Activated gamma-delta T cell treated with anti-CD3 and anti-CD28 coated beads, Interleukin-2, amount 50 U/mL, for 16 hours (primary cell): ENCODE data around the gene SH2B3.

Experiments used
- DNase-seq: peaks from one replicate; pipeline ENCODE4 v3.0.0-alpha.2; 2020; ENCODE audit warnings: low read depth

The SH2B3 gene

GRCh38 chr12:111409780-111410430 lies 4.2 kb downstream of the SH2B3 start:
- no peak for DNase-seq

DNA sequence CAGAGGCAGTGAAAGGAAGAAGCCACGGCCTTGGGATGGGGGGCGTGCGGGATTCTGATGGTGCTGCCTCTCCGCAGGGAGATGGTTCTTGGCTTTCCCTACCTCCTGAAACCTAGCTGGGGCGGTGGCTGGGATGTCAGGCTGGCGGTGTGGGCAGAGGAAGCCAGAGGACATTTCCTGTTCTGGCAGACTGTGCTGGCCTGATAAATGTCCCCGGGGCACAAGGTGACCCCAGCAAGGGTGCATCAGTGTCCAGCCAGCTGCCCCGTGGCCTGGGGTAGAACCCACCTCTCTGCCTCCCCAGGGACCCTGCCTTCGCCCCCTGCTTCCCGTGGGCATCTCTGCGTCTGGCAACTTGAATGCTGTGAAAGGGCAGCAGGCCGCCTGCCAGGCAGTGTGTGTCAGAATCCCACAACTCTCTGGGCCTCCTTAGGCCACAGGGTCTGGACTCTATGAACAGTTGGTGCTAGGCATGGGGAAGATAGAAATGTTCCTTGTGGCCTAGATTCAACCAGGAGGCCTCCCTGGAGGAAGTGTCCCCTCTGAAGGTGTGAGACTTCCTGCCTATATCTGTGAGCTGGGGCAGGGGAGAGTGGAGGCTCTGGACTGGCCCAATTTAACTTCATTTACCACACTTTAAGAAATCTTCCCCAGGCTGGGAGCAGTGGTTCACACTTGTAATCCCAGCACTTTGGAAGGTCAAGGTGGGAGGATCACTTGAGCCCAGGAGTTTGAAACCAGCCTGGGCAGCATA lies 4.9 kb downstream of the SH2B3 start:
- DNase-seq = no peak

- no peak for DNase-seq
Observed at GRCh38 chr12:111411185-111411764, 5.6 kb downstream of the SH2B3 start.

DNA sequence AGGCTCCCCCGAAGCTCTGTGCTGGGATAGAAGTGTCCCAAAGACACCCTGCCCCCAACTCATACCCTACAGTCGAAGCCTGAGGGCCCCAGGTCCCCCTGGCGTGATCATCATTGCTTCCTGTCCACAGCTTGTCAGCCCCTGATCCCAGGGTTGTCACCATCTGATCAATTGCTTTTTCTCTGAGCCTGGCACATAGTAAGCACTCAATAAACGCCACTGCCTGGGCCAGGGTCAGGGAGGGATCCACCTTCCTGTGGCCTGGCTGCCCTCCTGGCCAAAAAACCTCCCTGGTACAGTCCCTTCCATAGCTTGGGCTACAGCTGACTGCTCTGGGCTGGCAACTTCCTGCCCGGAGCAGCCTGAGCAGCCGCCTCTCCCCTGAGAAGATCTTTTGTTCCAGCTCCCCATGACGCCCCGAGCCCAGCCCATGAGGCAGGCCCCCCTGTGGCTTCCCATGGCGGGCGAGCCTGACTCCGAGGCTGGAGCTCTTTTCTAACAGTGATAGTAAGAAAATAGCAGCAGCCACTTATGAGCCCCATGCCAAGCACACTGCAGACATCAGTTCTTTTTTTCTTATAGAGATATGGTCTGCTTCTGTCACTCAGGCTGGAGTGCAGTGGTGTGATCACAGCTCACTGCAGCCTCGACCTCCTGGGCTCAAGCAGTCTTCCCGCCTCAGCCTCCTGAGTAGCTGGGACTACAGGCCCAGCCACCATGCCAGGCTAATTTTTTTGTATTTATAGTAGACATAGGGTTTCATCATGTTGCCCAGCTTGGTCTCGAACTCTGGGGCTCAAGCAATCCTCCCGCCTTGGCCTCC lies 6.5 kb downstream of the SH2B3 start:
- no peak for DNase-seq

- DNase-seq = no peak
Observed at GRCh38 chr12:111412830-111413441, 7.2 kb downstream of the SH2B3 start.

DNA sequence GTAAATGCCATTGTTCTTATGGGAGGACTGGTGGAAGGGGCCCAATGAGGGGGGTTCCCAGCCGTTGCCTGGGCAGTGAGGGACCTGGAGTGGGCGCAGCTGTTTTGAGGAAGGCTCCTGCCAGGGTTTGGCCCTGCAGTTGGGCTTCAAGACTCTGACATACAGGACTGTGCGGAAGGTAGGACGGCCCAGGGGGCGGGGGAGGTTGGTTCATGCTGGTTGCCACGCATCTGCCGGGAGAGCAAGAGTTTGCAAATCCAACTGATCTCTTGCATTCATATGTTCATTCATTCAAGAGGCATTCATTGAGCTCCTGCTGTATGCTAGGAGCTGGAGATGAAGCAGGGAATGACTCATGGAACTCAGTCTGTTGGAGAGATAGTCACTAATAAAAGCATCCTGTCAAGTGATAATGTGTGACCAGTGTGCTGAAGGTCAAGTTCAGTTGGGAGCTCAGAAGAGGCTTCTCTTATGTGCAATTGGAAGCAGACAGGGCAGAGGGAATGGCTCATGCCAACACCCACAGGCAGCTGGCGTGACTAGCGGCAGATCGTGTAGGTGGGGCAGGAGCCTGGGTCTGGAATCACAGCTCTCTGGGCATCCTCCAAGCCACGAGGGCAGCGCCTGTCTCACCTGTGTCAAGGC lies 7.8 kb downstream of the SH2B3 start:
- no peak for DNase-seq

DNA sequence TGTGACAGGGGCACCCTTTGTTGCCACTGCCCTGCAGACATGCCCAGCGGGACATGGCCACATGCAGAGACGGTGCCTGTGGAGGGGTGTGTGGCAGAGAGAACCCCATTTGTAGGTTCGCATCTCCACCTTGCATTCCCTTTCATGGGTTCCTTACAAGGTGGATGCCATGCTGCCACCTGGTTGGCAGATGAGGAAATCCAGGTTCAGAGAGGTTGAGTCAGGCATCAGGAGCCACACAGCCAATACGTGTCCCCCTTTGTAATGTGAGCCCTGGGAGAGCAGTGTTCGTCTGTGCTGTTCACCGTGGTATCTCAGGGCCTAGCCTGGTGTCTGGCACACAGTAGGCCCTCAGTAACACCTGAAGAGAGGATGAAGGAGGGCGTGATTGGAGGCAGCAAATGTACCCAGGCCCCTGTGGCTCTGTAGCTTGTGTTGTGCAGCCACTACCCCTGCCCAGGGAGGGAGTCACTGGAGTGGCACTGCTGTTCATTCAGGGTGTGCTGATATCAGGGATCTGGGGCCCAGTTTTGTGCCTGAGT lies 9.1 kb downstream of the SH2B3 start:
- no peak for DNase-seq

DNA sequence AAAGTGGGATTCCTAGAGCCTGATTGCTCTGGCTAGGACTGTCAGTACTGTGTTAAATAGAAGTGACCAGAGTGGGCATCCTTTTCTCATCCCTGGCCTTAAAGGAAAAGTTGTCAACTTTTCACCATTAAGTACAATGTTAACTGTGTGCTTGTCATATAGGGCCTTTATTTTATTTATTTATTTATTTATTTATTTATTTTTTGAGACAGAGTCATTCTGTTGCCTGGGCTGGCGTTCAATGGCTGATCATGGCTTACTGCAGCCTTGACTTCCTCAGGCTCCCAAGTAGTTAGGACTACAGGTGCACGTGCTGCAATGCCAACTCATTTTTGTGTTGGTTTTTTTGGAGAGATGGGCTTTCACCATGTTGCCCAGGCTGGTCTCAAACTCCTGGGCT lies 11.6 kb downstream of the SH2B3 start:
- no peak for DNase-seq

DNA sequence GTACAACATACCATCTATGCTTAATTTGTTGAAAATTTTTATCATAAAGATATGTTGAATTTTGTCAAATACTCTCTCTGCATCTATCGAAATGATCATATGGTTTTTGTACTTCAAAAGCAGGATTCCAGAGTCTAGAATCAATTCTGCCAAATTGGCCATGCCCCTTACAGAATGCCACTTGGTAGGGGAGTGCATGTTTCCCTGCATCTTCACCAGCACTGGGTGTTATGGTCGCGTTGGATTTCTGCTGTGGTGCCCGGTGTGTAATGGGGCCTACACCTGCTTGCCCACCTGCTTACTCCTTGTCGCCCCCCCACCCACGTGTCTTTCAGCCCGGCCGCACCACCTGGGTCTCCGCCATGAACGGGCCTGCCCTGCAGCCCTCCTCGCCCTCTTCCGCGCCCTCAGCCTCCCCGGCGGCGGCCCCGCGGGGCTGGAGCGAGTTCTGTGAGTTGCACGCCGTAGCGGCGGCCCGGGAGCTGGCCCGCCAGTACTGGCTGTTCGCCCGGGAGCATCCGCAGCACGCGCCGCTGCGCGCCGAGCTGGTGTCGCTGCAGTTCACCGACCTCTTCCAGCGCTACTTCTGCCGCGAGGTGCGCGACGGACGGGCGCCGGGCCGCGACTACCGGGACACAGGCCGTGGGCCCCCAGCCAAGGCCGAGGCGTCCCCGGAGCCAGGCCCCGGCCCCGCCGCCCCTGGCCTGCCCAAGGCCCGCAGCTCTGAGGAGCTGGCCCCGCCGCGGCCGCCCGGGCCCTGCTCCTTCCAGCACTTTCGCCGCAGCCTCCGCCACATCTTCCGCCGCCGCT lies 12.3 kb downstream of the SH2B3 start:
- DNase-seq = no peak

DNA sequence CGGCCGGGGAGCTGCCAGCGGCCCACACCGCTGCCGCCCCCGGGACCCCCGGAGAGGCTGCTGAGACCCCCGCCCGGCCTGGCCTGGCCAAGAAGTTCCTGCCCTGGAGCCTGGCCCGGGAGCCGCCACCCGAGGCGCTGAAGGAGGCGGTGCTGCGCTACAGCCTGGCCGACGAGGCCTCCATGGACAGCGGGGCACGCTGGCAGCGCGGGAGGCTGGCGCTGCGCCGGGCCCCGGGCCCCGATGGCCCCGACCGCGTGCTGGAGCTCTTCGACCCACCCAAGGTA lies 12.8 kb downstream of the SH2B3 start:
- no peak for DNase-seq

DNA sequence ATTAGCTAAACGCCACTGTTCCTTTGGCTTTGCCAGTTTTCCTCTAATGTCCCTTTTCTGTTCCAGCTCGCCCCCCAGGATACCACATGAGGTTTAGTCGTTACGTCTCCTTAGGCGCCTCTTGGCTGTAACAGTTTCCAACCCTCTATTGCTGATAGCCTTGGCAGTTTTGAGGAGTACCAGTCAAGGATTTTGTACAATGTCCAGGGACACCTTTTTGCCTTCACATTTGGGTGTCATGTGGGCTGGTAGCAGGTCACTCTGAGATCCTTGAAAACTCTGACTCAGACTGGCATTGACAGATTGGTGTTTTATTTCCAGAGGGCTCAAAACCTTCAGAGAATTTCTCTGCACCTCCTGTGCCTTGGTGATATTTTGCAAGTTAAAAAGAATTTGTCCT lies 14.1 kb downstream of the SH2B3 start:
- DNase-seq = no peak

- no peak for DNase-seq
Observed at GRCh38 chr12:111420494-111420893, 14.8 kb downstream of the SH2B3 start.

DNA sequence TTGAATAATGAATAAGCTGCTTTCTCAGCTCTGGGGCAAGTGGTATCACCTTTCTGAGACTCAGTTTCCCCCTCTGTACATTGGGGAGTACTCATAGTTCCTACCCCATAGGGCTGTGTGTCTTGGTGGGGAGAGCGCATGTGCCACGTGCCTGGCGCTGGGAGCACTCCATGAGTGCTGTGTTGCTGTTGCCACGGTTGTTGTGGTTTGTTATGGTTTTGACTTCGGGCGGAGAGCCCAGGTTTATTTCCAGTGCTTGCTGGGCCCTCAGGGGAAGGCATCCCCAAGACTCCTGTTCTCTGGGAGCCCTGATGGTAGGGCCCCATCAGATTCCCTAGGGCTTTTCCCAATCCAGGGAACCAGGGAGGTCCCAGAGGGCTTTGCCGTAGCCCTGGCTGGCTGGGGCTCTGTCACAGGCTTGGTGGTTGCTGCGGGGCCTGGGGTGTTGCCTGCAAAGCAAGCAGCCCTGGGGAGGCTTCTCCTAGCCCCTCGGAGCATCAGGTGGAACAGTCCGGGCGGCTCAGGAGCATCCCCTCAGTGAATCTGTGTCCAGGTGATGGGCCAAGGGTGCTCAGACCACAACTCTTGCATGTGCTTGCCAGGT lies 18.6 kb downstream of the SH2B3 start:
- DNase-seq = no peak

DNA sequence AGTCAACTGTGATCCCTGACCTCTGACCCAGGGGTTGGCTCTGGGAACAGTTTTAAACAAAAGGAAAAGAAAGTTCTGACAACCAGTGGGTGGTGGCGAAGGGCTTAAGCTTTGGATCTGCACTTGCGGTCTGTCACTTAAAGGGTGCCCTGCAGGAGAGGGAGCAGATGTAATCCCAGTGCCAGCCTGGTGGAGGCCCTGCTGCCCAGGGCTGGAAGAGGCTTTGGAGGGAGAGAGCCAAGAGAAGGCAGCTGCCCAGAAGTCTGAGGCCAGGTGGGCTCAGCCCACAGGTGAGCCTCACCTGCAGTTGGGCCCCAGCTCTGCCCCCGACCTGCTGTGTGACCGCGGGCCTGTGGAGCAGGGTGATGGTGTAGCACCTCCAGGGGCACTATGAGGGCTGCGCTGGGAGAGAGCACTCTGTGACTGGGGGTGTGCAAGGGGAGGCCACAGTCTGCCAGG lies 19.1 kb downstream of the SH2B3 start:
- DNase-seq = no peak

DNA sequence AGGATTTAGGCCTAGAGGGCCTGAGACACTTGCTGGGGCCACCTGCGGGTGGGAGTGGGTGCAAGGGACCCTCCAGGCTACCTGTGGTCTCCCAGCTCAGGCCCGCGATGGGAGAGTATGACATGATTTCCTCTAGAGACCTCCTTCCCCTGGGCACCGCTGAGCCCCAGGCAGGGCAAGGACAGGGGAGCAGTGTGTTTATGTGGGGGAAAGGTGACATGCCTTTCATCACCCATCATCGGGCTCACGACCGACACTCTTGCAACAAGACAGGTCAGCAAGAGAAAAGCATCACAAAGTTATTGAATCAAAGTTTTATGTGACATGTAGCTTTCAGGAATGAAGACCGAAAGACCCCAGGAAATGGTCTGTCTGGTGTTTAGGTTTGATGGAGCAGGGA lies 19.9 kb downstream of the SH2B3 start:
- no peak for DNase-seq

DNA sequence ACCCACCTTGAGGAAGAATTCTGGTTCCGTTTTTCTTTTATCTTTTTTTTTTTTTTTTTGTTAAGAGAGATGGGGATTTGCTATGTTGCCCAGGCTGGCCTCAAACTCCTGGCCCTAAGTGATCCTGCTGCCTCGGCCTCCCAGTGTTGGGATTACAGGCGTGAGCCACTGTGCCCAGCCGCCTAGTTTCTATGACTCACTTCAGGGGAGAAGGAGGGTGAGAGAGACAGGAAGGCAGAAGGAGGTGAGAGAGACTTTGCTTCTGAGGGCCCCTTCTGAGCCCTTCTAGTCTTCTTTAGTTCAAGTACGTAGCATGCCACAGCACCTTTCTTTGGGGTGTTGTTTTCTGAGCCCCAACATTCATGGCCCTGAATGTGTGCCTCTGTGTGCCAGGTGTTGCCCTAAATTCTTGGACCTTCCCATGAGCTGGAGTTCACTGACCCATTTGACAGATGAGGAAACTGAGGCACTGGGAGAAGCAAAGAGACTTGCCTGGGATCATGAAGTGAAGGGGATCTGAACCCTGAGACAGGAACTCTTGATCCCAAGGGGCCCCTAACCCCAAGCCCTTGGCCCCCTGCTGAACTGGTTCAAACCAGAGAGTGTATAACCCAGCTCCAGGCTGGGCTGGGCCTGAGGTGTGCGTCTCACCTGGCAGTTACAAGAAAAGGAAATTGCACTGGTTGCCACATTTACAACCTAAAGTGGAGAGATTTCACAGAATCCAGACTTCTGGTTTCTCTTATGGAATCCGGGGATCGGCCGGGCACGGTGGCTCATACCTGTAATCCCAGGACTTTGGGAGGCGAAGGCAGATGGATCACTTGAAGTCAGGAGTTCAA lies 20.8 kb downstream of the SH2B3 start:
- DNase-seq = no peak

DNA sequence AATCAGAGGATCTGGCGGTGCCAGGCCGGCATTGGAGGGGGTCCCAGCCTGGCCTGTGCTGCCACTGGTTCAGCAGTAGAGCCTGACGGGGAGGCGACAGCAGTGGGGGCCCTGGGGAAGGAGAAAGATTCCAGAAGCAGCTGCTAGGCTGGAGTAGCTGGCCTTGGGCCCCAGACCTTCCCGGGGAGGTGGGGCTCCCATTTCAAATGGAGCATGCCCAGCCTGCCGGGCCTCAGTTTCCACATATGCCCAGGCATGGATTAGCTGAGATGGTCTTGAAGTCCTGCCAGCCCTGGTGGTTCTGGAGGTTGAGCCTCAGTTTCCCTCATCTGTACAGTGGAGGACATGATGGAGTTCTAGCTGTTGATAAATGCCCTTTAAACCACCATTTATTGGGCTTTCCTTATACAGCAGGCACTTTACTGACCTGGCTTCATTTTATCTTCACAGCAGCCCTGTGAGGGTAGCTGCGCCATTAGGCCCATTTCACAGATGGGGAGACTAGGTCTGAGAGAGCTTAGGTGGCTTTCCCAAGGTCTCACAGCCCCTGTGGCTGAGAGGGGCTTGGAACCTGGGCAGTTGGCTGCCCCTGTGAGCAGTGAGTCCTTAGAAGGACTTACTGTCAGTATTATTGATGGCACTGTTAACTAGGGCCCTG lies 21.8 kb downstream of the SH2B3 start:
- no peak for DNase-seq

DNA sequence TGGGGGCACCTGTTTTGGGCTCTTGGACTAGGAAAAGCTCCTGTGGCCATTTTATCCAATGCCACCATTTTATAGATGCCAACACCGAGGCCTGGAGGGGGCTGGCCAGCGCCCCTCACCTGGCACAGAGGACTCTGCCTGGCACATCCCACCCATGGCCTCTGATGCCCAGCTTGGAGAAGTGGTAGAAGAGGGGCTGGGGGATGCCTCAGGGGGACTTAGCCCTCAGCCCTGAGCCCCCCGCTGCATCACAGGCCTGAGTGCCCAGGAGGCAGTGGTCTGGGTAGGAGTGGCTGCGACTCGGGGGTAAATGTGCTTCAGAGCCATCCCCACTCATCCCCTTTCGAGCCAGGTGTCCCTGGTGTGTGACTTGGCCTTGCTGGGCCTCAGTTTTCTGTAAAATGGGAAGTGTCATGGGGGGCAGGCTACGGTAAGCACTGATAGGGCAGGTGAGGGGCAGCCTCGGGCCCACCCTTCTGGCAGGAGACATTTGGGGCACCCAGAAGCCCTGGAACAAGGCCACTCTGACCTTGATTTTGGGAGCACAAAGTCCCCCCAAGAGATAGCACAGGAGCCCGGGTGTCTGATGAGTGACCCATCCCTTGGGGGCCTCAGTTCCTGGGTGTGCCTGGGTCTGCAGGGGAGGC lies 22.5 kb downstream of the SH2B3 start:
- no peak for DNase-seq
